ENCODE results near the gene SPRY4. TPM values are rescaled to one million over a fixed set of nuclear protein-coding genes. Genes with fewer than 3 reads are reported as not detected.
"Not testable (repeated sequence)": the region's sequence is repeated elsewhere in the genome, so short reads cannot be mapped to it uniquely, and the experiment has no call there.

SPRY4 gene
- total RNA-seq, 1 donor = 1.3 TPM

DNA sequence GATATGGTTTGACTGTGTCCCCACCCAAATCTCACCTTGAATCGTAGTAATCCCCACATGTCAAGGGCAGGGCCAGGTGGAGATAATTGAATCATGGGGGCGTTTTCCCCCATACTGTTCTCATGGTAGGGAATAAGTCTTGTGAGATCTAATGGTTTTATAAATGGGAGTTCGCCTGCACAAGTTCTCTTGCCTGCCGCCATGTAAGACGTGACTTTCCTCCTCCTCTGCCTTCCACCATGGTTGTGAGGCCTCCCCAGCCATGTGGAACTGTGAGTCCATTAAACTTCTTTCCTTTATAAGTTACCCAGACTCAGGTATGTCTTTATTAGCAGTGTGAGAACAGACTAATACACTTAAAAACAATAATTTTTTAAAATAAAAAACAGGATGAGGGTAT is 52.2 kb downstream of the SPRY4 start:
- DNase-seq (ENCODE audit: low read depth in 2 of 3, low spot score in 2 of 3) = not testable (repeated sequence)

DNA sequence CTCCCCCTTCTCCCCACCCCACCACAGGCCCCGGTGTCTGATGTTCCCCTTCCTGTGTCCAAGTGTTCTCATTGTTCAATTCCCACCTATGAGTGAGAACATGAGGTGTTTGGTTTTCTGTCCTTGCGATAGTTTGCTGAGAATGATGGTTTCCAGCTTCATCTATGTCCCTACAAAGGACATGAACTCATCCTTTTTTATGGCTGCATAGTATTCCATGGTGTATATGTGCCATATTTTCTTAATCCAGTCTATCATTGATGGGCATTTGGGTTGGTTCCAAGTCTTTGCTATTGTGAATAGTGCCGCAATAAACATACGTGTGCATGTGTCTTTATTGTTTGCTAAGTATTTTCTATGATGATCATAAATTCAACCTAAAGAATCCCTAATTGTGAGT is 60.7 kb downstream of the SPRY4 start:
- not testable (repeated sequence) for DNase-seq (ENCODE audit: low read depth in 2 of 3, low spot score in 2 of 3)

DNA sequence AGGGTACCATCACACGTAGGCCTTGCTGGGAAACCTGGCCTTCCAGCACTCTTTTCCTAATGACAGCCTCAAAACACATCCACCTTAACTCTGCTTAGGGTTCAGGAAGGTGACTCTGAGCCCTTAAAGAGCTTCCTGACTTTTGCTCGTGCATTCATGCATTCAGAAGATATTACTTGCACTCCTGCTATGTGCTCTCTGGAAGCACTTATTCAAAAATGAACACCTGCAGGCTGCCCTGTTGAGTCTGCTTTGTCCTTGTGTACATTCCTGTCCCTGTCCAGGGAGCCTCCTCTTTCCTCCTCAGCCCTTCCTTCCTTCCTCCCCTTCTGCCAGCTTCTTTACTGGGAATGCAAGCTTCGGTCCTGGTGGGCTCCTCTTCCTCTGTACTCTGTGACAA is 61.5 kb downstream of the SPRY4 start:
- DNase-seq (ENCODE audit: low read depth in 2 of 3, low spot score in 2 of 3) = no peak

DNA sequence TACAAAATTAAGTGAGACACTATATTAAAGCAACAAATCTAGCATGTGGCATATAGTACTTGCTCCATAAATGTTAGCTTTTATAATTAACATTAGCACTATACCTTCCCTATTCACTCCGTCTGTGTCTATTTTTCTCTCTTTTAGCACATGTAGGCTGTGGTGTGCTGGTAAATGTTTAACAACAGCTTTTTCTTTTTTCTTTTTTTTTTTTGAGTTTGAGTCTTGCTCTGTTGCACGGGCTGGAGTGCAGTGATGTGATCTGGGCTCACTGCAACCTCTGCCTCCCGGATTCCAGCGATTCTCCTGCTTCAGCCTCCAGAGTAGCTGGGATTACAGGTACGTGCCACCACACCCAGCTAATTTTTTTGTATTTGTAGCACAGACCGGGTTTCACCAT is 62.1 kb downstream of the SPRY4 start:
- DNase-seq (ENCODE audit: low read depth in 2 of 3, low spot score in 2 of 3) = no peak

Small RNA genes lying within 50 kb of the gene (small RNA-seq; reads per million reads assigned to genes)
- gene RF02038 (not detected), gene RF02039 (not detected)

Other genes with a start within 250 kb of the SPRY4 start
- gene NDFIP1, start 216.2 kb downstream of the SPRY4 start, total RNA-seq = 69.7 TPM